Left lung (tissue), 10 donors: ENCODE results near the gene SLC17A7. TPM values are rescaled to one million over a fixed set of nuclear protein-coding genes. Genes with fewer than 3 reads are reported as not detected.
A peak's percentile ranks its signal among the peaks of the same experiment; 100 is the strongest.

ENCODE experiments used
- ATAC-seq: fragments of 200-7000 bp; cut with Tn5 transposase; one replicate; pipeline ENCODE4 v1.9.1; 2020; ENCODE audit warnings: moderate library complexity
- DNase-seq, 4 donors: peaks; one replicate each; pipeline ENCODE4 v3.0.0-alpha.2; 2013 to 2020
- H3K27ac ChIP-seq, 2 donors: fragments of 200-600 bp; sonication (generic) in 1 of 2; one replicate each; pipeline versions ENCODE4 v1.5.0 to v1.8.0; 2020 to 2021
- H3K27me3 ChIP-seq, 2 donors: fragments of 200-600 bp; sonication (generic) in 1 of 2; one replicate each; pipeline versions ENCODE4 v1.5.0 to v1.8.0; 2020 to 2021
- H3K36me3 ChIP-seq, 2 donors: fragments of 200-600 bp; sonication (generic) in 1 of 2; one replicate each; pipeline versions ENCODE4 v1.5.0 to v1.8.0; 2020 to 2021
- H3K4me1 ChIP-seq, 2 donors: fragments of 200-600 bp; one replicate each; pipeline ENCODE4 v1.8.0; 2021
- H3K4me3 ChIP-seq, 2 donors: fragments of 200-600 bp; sonication (generic) in 1 of 2; one replicate each; pipeline versions ENCODE4 v1.5.0 to v1.8.0; 2020 to 2021; ENCODE audit warnings: mild to moderate bottlenecking in 1 of 2
- H3K9me3 ChIP-seq, 2 donors: fragments of 200-600 bp; sonication (generic) in 1 of 2; one replicate each; pipeline versions ENCODE4 v1.5.0 to v1.8.0; 2020 to 2021
- intact Hi-C, 2 donors: fragments of 100-400 bp; cut with DNase I; formaldehyde crosslinking; loops; one replicate each; pipeline versions ENCODE4 v1.11.2 to v1.14.2; 2022
- polyA plus RNA-seq, 6 donors: library from polyadenylated mRNA; unstranded; fragments of 120-200 nt; gene quantifications; one replicate each; pipeline ENCODE4 v1.2.1, GENCODE V29; 2013; ENCODE audit not compliant: insufficient read length in 6 of 6
- total RNA-seq, 2 donors: library from RNA; stranded (reverse); fragmentation: NEBNext Ultra II Directional; extraction: Animal tissue kit (Norgen Biotek cat#: 25700); gene quantifications; one replicate each; pipeline ENCODE4 v1.2.1, GENCODE V29; 2021
- TF ChIP-seq, protein P1 (sequence below), 2 donors: fragments of 200-600 bp; sonication (generic) in 1 of 2; IDR thresholded peaks; one replicate each; pipeline versions ENCODE4 v1.5.0 to v1.8.0; 2021; ENCODE audit warnings: antibody characterized with exemption in 2 of 2
- donor health status: DM: no; HTN: yes; CAD: no.
- donor health status: DM: no; HTN: no; CAD: no.

SLC17A7 gene
- total and polyA plus RNA-seq, 8 donors: 0.21 to 0.70 (median 0.33) TPM

DNA sequence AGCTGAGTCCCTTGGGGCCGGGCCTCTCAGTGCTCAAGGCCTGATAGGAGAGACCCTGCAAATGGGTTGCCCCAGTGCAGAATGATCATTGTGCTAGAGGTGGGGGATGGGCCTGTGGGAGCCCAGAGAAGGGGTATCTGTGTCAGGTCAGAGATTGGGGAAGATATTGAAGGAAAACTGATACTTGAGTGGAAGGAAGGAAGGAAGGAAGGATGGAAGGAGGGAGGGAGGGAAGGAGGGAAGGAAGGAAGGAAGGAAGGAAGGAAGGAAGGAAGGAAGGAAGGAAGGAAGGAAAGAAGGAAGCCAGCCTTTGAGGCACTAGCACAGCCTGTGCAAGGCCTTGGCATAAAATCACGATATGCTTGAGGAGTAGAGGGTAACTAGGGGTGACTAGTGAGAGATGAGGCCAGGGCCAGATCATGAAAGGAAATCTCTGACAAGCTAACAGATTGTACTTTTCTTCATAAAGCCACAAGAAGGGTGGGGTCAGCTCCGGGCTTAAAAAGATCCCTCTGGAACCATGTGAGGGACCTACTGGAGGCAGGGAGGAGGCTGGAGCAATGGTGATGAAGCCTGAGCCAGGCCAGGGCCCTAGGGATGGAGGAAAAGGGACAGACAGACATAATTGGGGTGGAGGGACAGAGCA, 29.5 kb downstream of the SLC17A7 start:
- intact Hi-C loops: no loop called here
- Histone ChIP-seq H3K27me3 (peaks cover 0 to 23% of the 10 kb centered on the region in 2 donors), H3K27ac (no peak overlapping the region), H3K4me1 (peaks cover 0 to 13% of the 10 kb centered on the region in 2 donors), H3K9me3 (no peaks in the 10 kb centered on the region), H3K4me3 (no peak overlapping the region), H3K36me3 (no peaks in the 10 kb centered on the region)
- no peak for ATAC-seq
- TF ChIP-seq, protein P1, sequence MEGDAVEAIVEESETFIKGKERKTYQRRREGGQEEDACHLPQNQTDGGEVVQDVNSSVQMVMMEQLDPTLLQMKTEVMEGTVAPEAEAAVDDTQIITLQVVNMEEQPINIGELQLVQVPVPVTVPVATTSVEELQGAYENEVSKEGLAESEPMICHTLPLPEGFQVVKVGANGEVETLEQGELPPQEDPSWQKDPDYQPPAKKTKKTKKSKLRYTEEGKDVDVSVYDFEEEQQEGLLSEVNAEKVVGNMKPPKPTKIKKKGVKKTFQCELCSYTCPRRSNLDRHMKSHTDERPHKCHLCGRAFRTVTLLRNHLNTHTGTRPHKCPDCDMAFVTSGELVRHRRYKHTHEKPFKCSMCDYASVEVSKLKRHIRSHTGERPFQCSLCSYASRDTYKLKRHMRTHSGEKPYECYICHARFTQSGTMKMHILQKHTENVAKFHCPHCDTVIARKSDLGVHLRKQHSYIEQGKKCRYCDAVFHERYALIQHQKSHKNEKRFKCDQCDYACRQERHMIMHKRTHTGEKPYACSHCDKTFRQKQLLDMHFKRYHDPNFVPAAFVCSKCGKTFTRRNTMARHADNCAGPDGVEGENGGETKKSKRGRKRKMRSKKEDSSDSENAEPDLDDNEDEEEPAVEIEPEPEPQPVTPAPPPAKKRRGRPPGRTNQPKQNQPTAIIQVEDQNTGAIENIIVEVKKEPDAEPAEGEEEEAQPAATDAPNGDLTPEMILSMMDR (IDR thresholded peaks at IDR 0.05): no peak
- no peak for DNase-seq

DNA sequence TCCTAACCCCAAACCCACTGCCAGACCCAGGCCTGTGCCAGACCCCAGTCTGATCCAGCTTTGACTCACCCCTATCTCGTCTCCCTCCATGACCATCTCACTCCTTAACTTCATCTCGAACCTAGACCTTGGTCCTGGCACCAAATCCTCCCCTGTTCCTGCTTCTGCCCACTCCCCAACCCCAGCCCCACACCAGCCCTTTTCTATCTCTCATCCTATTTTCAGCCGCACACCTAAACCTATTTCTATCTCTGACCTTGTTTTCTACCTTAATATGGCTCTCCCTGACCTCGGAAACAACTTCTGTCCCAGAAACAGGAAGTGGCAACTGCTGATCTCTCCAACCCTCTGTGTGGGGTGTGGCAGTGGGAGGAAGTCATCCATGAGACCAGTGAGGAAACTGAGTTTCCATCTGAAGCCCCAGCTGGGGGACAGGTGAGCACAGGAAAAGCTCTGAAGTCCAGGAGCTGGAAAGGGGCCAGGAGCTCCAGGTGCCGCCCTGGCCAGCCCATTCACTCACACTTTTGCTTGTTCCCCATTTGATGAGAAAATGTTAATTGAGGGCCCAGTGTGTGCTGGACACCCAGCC, 31.8 kb downstream of the SLC17A7 start:
- Histone ChIP-seq H3K27ac (peak overlapping the region in 1 of 2 donors; percentile 18), H3K36me3 (no peaks in the 10 kb centered on the region), H3K9me3 (no peaks in the 10 kb centered on the region), H3K4me1 (peaks cover 0 to 13% of the 10 kb centered on the region in 2 donors), H3K4me3 (no peak overlapping the region), H3K27me3 (peaks cover 0 to 5% of the 10 kb centered on the region in 2 donors)
- TF ChIP-seq, protein P1 (IDR thresholded peaks at IDR 0.05): no peak
- DNase-seq (no peak), ATAC-seq (peak; percentile 56)
- intact Hi-C loops: no loop called here

DNA sequence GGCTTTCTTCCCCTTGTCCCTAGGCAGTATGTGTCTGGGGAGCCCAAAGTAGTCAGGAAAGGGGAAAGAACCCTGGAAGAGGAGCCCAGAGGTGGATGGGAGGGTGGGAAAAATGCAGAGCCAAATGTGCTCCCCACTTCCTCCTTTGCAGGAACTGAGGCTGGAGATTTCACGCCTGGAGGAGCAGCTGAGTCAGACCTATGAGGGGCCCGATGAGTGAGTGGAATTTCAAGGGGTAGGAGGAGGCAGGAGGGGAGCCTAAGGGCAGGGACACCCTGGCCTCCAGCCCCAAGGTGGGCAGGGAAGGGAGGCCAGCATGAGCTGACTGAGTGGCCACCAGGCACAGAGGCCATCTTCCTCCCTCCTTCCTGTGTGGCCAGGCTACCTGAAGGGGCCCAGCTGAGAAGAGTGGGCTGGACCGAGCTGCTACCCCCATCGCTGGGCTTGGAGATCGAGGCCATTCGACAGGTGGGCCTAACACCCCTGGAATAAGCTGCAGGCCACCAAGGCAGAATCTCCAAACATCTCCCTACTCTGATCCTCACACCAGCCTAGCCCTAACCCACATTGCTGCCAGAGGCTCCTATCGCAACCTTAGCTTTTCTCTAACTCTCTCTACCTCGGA, 32.4 kb downstream of the SLC17A7 start:
- H3K27ac ChIP-seq: no peak overlapping the region
- peaks cover 0 to 5% of the 10 kb centered on the region in 2 donors for H3K27me3 ChIP-seq
- no peaks in the 10 kb centered on the region for H3K36me3 ChIP-seq
- H3K9me3 ChIP-seq: no peaks in the 10 kb centered on the region
- no peak overlapping the region for H3K4me3 ChIP-seq
- intact Hi-C loops: no loop called here
- peaks cover 0 to 13% of the 10 kb centered on the region in 2 donors for H3K4me1 ChIP-seq
- ATAC-seq (peak; percentile 27), DNase-seq (no peak)
- TF ChIP-seq, protein P1 (IDR thresholded peaks at IDR 0.05): no peak

DNA sequence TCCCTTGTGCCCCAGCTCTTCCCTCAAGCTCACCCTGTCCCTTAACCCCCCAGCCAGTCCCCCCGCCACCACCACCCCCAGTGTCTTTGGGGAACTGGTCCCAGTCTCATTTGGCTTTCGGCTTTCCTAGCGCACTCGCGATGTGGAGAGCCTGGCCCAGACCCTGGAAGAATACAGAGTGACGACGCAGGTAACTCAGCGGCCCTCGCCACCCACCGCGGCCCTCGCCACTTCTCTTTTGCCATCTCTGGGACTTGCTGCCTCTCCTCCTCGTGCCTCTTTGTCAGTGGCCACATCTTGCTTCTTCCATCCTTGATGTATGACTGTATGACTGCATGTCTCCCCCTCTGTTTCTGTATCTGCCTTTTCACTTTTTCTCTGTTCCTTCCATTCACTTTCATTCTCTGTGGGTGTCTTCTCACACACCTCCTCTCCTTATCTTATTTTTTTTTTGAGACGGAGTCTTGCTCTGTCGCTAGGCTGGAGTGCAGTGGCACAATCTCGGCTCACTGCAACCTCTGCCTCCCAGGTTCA, 33.8 kb downstream of the SLC17A7 start:
- Histone ChIP-seq H3K9me3 (no peaks in the 10 kb centered on the region), H3K4me1 (peaks cover 0 to 13% of the 10 kb centered on the region in 2 donors), H3K36me3 (no peaks in the 10 kb centered on the region), H3K4me3 (no peak overlapping the region), H3K27me3 (peaks cover 0 to 5% of the 10 kb centered on the region in 2 donors), H3K27ac (no peak overlapping the region)
- intact Hi-C loops: no loop called here
- DNase-seq (no peak), ATAC-seq (no peak)
- TF ChIP-seq, protein P1 (IDR thresholded peaks at IDR 0.05): no peak

DNA sequence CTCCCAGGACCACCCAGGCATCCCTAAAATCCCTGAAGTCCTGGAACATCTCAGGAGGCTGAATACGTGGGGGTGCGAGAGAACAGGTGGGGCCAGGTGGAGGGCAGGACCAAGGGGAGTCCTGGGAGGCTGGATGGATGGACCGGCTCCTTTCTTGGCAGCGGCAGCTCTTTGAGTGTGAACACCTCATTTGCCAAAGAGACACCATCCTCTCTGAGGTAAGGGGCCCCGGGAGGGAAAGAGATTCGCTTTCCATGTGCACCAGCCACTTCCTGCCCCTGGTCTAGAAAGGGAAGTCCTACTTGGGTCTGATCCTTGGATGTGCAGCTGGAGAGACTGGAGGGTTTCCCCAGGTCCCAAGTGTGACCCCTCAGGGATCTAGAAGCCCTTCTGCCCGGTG, 34.2 kb downstream of the SLC17A7 start:
- intact Hi-C loops: no loop called here
- peaks cover 0 to 5% of the 10 kb centered on the region in 2 donors for H3K27me3 ChIP-seq
- no peak overlapping the region for H3K27ac ChIP-seq
- DNase-seq (no peak), ATAC-seq (no peak)
- H3K4me1 ChIP-seq: peaks cover 0 to 13% of the 10 kb centered on the region in 2 donors
- H3K9me3 ChIP-seq: no peaks in the 10 kb centered on the region
- no peaks in the 10 kb centered on the region for H3K36me3 ChIP-seq
- TF ChIP-seq, protein P1 (IDR thresholded peaks at IDR 0.05): no peak
- H3K4me3 ChIP-seq: no peak overlapping the region
